K562 (cell line): ENCODE measurements around the gene KRT81.

Experiments
- ARNT ChIP-seq, 2 experiments: fragments of 450-650 bp; IDR thresholded peaks; 2 replicates each; pipeline ENCODE4 v1.6.1; 2016; ENCODE audit warnings: mild to moderate bottlenecking in 1 of 2
- CHD2 ChIP-seq: IDR thresholded peaks from 2 replicates; pipeline ENCODE4 v1.6.1; 2011; ENCODE audit warnings: low read depth, low read length
- JUN ChIP-seq, 2 experiments: sonication (generic) in 1 of 2; formaldehyde crosslinking in 1 of 2; IDR thresholded peaks; 2 replicates each; pipeline versions ENCODE4 v1.6.1 to v1.8.0; 2012 to 2022; ENCODE audit warnings: borderline replicate concordance in 2 of 2, mild to moderate bottlenecking in 2 of 2, improper control_type of control experiment in 1 of 2, low read depth in 1 of 2, low read length in 1 of 2, missing genetic modification reagents in 1 of 2
- KDM1A ChIP-seq, 2 experiments: fragments of 450-650 bp; IDR thresholded peaks; 2 replicates each; pipeline ENCODE4 v1.6.1; 2016; ENCODE audit warnings: mild to moderate bottlenecking in 2 of 2
- MAFK ChIP-seq: IDR thresholded peaks from 2 replicates; pipeline ENCODE4 v1.6.1; 2011; ENCODE audit warnings: low read length, improper control_type of control experiment
- RCOR1 ChIP-seq, 2 experiments: IDR thresholded peaks; 2 replicates each; pipeline ENCODE4 v1.6.1; 2012; ENCODE audit warnings: low read depth in 2 of 2, low read length in 2 of 2, borderline replicate concordance in 1 of 2, improper control_type of control experiment in 1 of 2
- TAF1 ChIP-seq: IDR thresholded peaks from 2 replicates; pipeline ENCODE4 v1.6.1; 2011; ENCODE audit warnings: mild to moderate bottlenecking, low read length, moderate library complexity; ENCODE audit not compliant: insufficient read depth, control insufficient read depth, severe bottlenecking; ENCODE audit errors: extremely low read depth
- TSC22D4 ChIP-seq: fragments of 450-650 bp; IDR thresholded peaks from 2 replicates; pipeline ENCODE4 v1.6.1; 2016; ENCODE audit warnings: missing genetic modification characterization, missing biosample characterization, control low read depth
- ZFP30 ChIP-seq: fragments of 250-450 bp; sonication (Bioruptor Pico); IDR thresholded peaks from 2 replicates; pipeline ENCODE4 v1.8.0; 2022; ENCODE audit warnings: moderate library complexity, mild to moderate bottlenecking, inconsistent platforms, borderline replicate concordance
- TF ChIP-seq, protein P1 (sequence below): sonication (generic); formaldehyde crosslinking; IDR thresholded peaks from 2 replicates; pipeline ENCODE4 v1.8.1; 2022; ENCODE audit warnings: missing genetic modification reagents
- TF ChIP-seq, protein P2 (sequence below): fragments of 450-650 bp; IDR thresholded peaks from 2 replicates; pipeline ENCODE4 v1.6.1; 2018; ENCODE audit not compliant: partially characterized antibody
- TF ChIP-seq, protein P3 (sequence below), 3 experiments: IDR thresholded peaks in 2 of 3; conservative IDR thresholded peaks in 1 of 3; 2 replicates each; pipeline ENCODE4 v1.5.1; 2011 to 2012; ENCODE audit warnings: low read length in 3 of 3, mild to moderate bottlenecking in 3 of 3, control low read depth in 2 of 3, improper control_type of control experiment in 1 of 3, inconsistent platforms in 1 of 3, low read depth in 1 of 3, mixed read lengths in 1 of 3, moderate library complexity in 1 of 3; ENCODE audit not compliant: insufficient read depth in 2 of 3

DNA sequence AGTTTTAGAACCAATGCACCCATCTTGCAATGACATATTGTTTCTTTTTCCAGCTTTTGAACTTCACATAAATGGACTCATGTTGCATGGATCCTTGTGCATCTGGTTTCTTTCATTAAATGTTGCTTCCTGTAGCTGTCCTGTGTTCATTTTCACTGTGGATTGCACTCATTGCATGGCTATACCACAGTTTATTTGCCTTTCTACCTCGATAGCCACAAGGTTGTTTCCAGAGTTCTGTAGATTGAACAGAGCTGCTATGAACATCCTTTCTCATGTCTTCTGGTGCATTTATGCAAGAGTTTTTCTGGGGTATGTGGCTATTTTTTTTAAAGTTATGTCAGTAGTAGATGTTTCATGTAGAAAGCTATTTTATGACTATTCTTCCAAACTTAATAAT is 3.5 kb upstream of the KRT81 start:
- no peak for TF ChIP-seq KDM1A (IDR thresholded peaks at IDR 0.05)
- no peak for TF ChIP-seq CHD2
- TF ChIP-seq RCOR1 (IDR thresholded peaks at IDR 0.05; ENCODE audit: borderline replicate concordance in 1 of 2, low read depth in 2 of 2, low read length in 2 of 2): no peak
- no peak for TF ChIP-seq ARNT (IDR thresholded peaks at IDR 0.05)
- TF ChIP-seq JUN (IDR thresholded peaks at IDR 0.05; ENCODE audit: borderline replicate concordance, low read depth, low read length): no peak
- TF ChIP-seq JUN (CRISPR knock-in tag; IDR thresholded peaks at IDR 0.05; ENCODE audit: borderline replicate concordance): no peak
- TF ChIP-seq, protein P1, sequence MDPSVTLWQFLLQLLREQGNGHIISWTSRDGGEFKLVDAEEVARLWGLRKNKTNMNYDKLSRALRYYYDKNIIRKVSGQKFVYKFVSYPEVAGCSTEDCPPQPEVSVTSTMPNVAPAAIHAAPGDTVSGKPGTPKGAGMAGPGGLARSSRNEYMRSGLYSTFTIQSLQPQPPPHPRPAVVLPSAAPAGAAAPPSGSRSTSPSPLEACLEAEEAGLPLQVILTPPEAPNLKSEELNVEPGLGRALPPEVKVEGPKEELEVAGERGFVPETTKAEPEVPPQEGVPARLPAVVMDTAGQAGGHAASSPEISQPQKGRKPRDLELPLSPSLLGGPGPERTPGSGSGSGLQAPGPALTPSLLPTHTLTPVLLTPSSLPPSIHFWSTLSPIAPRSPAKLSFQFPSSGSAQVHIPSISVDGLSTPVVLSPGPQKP: no peak
- TF ChIP-seq, protein P2, sequence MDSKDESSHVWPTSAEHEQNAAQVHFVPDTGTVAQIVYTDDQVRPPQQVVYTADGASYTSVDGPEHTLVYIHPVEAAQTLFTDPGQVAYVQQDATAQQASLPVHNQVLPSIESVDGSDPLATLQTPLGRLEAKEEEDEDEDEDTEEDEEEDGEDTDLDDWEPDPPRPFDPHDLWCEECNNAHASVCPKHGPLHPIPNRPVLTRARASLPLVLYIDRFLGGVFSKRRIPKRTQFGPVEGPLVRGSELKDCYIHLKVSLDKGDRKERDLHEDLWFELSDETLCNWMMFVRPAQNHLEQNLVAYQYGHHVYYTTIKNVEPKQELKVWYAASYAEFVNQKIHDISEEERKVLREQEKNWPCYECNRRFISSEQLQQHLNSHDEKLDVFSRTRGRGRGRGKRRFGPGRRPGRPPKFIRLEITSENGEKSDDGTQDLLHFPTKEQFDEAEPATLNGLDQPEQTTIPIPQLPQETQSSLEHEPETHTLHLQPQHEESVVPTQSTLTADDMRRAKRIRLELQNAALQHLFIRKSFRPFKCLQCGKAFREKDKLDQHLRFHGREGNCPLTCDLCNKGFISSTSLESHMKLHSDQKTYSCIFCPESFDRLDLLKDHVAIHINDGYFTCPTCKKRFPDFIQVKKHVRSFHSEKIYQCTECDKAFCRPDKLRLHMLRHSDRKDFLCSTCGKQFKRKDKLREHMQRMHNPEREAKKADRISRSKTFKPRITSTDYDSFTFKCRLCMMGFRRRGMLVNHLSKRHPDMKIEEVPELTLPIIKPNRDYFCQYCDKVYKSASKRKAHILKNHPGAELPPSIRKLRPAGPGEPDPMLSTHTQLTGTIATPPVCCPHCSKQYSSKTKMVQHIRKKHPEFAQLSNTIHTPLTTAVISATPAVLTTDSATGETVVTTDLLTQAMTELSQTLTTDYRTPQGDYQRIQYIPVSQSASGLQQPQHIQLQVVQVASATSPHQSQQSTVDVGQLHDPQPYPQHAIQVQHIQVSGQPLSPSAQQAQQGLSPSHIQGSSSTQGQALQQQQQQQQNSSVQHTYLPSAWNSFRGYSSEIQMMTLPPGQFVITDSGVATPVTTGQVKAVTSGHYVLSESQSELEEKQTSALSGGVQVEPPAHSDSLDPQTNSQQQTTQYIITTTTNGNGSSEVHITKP: no peak
- no peak for TF ChIP-seq TAF1
- no peak for TF ChIP-seq MAFK
- TF ChIP-seq ZFP30 (CRISPR knock-in tag): no peak
- TF ChIP-seq TSC22D4 (tag): no peak
- TF ChIP-seq, protein P3, sequence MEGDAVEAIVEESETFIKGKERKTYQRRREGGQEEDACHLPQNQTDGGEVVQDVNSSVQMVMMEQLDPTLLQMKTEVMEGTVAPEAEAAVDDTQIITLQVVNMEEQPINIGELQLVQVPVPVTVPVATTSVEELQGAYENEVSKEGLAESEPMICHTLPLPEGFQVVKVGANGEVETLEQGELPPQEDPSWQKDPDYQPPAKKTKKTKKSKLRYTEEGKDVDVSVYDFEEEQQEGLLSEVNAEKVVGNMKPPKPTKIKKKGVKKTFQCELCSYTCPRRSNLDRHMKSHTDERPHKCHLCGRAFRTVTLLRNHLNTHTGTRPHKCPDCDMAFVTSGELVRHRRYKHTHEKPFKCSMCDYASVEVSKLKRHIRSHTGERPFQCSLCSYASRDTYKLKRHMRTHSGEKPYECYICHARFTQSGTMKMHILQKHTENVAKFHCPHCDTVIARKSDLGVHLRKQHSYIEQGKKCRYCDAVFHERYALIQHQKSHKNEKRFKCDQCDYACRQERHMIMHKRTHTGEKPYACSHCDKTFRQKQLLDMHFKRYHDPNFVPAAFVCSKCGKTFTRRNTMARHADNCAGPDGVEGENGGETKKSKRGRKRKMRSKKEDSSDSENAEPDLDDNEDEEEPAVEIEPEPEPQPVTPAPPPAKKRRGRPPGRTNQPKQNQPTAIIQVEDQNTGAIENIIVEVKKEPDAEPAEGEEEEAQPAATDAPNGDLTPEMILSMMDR (IDR thresholded peaks at IDR 0.05 in 2 of 3, conservative IDR thresholded peaks at IDR 0.05 in 1 of 3; ENCODE audit: insufficient read depth in 2 of 3, low read depth in 1 of 3, low read length in 3 of 3): no peak
